Stomach (tissue), 9 donors: Measurements from ENCODE around the gene GABRA5. TPM values are rescaled to one million over a fixed set of nuclear protein-coding genes. Genes with fewer than 3 reads are reported as not detected.

Source experiments
- DNase-seq, 2 donors: peaks; one replicate each; pipeline versions ENCODE4 v3.0.0 to v3.0.0-alpha.2; 2013 to 2019
- H3K27ac ChIP-seq, 5 donors: fragments of 200-600 bp in 4 of 5; sonication (generic) in 4 of 5; one replicate each; pipeline ENCODE4 v1.5.1; 2013 to 2019; ENCODE audit warnings: mild to moderate bottlenecking in 1 of 5, moderate library complexity in 1 of 5
- H3K27me3 ChIP-seq, 3 donors: fragments of 200-600 bp; sonication (generic); one replicate each; pipeline ENCODE4 v1.5.1; 2017 to 2019; ENCODE audit warnings: mixed run types in 1 of 3
- H3K36me3 ChIP-seq, 4 donors: fragments of 200-600 bp; sonication (generic); 1 replicate in 3 of 4; 2 replicates in 1 of 4; pipeline ENCODE4 v1.5.1; 2016 to 2019
- H3K4me1 ChIP-seq, 4 donors: fragments of 200-600 bp; sonication (generic); one replicate each; pipeline ENCODE4 v1.5.1; 2016 to 2019
- H3K4me3 ChIP-seq, 4 donors: fragments of 200-600 bp; sonication (generic) in 3 of 4; one replicate each; pipeline ENCODE4 v1.5.1; 2016 to 2019; ENCODE audit warnings: mild to moderate bottlenecking in 1 of 4
- H3K9me3 ChIP-seq, 4 donors: fragments of 200-600 bp; sonication (generic); one replicate each; pipeline ENCODE4 v1.5.1; 2016 to 2019
- CTCF ChIP-seq, 7 experiments: fragments of 450-650 bp in 4 of 7; fragments of 200-600 bp in 3 of 7; sonication (generic) in 3 of 7; IDR thresholded peaks; one replicate each; pipeline ENCODE4 v1.5.1; 2016 to 2019; ENCODE audit warnings: antibody characterized with exemption in 7 of 7, control low read depth in 2 of 7, mild to moderate bottlenecking in 1 of 7
- EP300 ChIP-seq: sonication (generic); formaldehyde crosslinking; IDR thresholded peaks from one replicate; pipeline ENCODE4 v1.6.1; 2017; ENCODE audit warnings: antibody characterized with exemption
- POLR2A ChIP-seq, 4 donors: fragments of 450-650 bp; IDR thresholded peaks; one replicate each; pipeline ENCODE4 v1.6.1; 2016; ENCODE audit warnings: antibody characterized with exemption in 4 of 4, control low read depth in 2 of 4, mild to moderate bottlenecking in 1 of 4, moderate library complexity in 1 of 4
- POLR2AphosphoS5 ChIP-seq, 3 donors: sonication (generic); formaldehyde crosslinking; IDR thresholded peaks; one replicate each; pipeline ENCODE4 v1.6.1; 2016; ENCODE audit warnings: antibody characterized with exemption in 3 of 3
- WGBS, 5 donors: extraction: QIAGEN DNeasy Blood & Tissue Kit in 3 of 5; methylation state at CpG; one replicate each; pipeline versions ENCODE4 v1.1.5 to v1.1.7; 2013 to 2018; 5-methylcytosine and 5-hydroxymethylcytosine counted together
- intact Hi-C: fragments of 100-400 bp; cut with DNase I; formaldehyde crosslinking; loops from one replicate; pipeline ENCODE4 v1.15.1; 2023; ENCODE audit warnings: low total_unique reads
- polyA plus RNA-seq, 3 donors: library from polyadenylated mRNA; stranded (reverse); fragments of 200-250 nt; gene quantifications; one replicate each; pipeline ENCODE4 v1.2.3, GENCODE V29; 2013
- total RNA-seq, 5 donors: library from RNA; depleted of rRNA; stranded (reverse); fragments of >200 nt; gene quantifications; one replicate each; pipeline versions ENCODE4 v1.1.0 to v1.2.3, GENCODE V29; 2014 to 2016
- donor health status: healthy with polysubstance abuse.
- donor health status: Bipolar disorder and iron deficiency.
- donor health status: healthy.

The GABRA5 gene
- total and polyA plus RNA-seq, 8 donors, result 0.75 to 2.2 TPM; not detected in 6

GRCh38 chr15:26950001-26950400 lies 83.1 kb downstream of the GABRA5 start:
- Histone ChIP-seq H3K36me3 (peaks cover 0 to 8% (median 0%) of the 10 kb centered on the region in 4 donors), H3K27ac (no peak overlapping the region), H3K4me1 (no peaks in the 10 kb centered on the region), H3K4me3 (no peak overlapping the region), H3K9me3 (peaks cover 0 to 25% (median 11%) of the 10 kb centered on the region in 4 donors), H3K27me3 (no peaks in the 10 kb centered on the region)
- no peak for DNase-seq
- intact Hi-C loops, result no loop called here
- no peak for TF ChIP-seq POLR2AphosphoS5 (IDR thresholded peaks at IDR 0.05)
- TF ChIP-seq POLR2A (IDR thresholded peaks at IDR 0.05), result no peak
- no peak for TF ChIP-seq EP300
- no peak for TF ChIP-seq CTCF (IDR thresholded peaks at IDR 0.05)
- WGBS, 5 donors, result 55 to 79% (median 57%) methylated on average over 2 of the region's 2 CpGs

DNA sequence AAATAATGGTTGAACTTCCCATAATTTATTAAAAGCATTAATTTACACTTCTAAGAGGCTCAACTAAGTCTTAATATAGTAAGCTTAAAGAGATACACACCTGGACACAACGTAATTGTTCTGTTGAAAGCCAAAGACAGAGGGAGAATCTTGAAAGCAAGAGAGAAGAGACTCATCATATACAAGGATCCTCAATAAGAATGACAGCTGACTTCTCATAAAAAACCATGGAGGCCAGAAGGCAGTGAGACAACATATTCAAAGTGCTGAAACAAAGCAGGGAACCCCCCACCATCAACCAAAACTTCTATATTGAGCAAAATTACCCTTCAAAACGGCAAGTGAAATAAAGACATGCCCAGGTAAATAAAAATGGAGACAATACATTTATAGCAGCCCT lies 87.5 kb downstream of the GABRA5 start:
- Histone ChIP-seq H3K4me3 (no peak overlapping the region), H3K27ac (no peak overlapping the region), H3K27me3 (no peaks in the 10 kb centered on the region), H3K9me3 (peaks cover 0 to 25% (median 11%) of the 10 kb centered on the region in 4 donors), H3K36me3 (no peaks in the 10 kb centered on the region), H3K4me1 (no peaks in the 10 kb centered on the region)
- 38 to 56% (median 52%) methylated on average over 2 of the region's 2 CpGs for WGBS, 5 donors
- DNase-seq, result no peak
- no peak for TF ChIP-seq EP300
- no peak for TF ChIP-seq POLR2AphosphoS5 (IDR thresholded peaks at IDR 0.05)
- no peak for TF ChIP-seq CTCF (IDR thresholded peaks at IDR 0.05)
- TF ChIP-seq POLR2A (IDR thresholded peaks at IDR 0.05), result no peak
- intact Hi-C loops, result no loop called here

DNA sequence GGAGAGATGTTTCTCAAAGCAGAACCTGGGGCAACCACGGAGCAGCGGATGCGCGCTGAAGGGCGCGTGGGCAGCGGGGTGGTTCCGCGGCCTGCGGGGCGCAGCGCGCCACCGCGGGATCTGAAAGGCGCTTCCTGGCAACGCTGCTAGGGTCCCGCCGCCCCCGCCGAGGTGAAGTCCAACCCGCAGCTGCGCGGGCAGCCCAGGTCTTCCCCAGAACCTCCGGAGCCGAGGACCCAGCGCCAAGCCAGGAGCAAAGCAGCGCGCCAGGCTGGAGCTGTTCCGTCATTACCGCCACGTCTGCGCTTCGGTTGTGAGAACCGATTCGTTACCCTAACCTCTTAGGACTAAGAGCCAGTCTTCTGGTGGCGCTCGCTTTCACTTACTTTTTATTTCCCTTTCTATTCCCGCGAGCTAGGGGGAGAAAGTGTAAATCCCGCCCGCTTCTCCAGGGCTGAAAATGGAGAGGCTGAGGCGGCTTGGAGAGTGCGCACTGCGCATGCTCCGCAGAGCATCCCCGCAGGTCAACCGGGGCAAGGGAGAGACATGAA lies 100.9 kb downstream of the GABRA5 start:
- 7 to 12% (median 8%) methylated on average over 36 to 48 of the region's 48 CpGs for WGBS, 5 donors
- TF ChIP-seq EP300, result no peak
- no peak for TF ChIP-seq CTCF (IDR thresholded peaks at IDR 0.05)
- TF ChIP-seq POLR2A (IDR thresholded peaks at IDR 0.05), result no peak
- TF ChIP-seq POLR2AphosphoS5 (IDR thresholded peaks at IDR 0.05), result no peak
- H3K4me3 ChIP-seq, result no peak overlapping the region

GRCh38 chr15:26968806-26969205 lies 101.9 kb downstream of the GABRA5 start:
- peaks cover 0 to 17% (median 5%) of the 10 kb centered on the region in 4 donors for H3K4me1 ChIP-seq
- intact Hi-C loops, result no loop called here
- peaks cover 0 to 47% (median 13%) of the 10 kb centered on the region in 3 donors for H3K27me3 ChIP-seq
- WGBS, 5 donors, result 59 to 83% (median 64%) methylated on average over 2 of the region's 2 CpGs
- DNase-seq, result no peak
- no peak overlapping the region for H3K27ac ChIP-seq
- TF ChIP-seq POLR2A (IDR thresholded peaks at IDR 0.05), result no peak
- no peak for TF ChIP-seq CTCF (IDR thresholded peaks at IDR 0.05)
- TF ChIP-seq POLR2AphosphoS5 (IDR thresholded peaks at IDR 0.05), result no peak
- TF ChIP-seq EP300, result no peak
- no peaks in the 10 kb centered on the region for H3K36me3 ChIP-seq
- H3K4me3 ChIP-seq, result no peak overlapping the region
- peaks cover 0 to 7% (median 3%) of the 10 kb centered on the region in 4 donors for H3K9me3 ChIP-seq

More for the DNA sequence above, 100.9 kb downstream of the GABRA5 start:
- DNase-seq, result peak in 1 of 2 donors; percentile 69
- peaks cover 0 to 17% (median 5%) of the 10 kb centered on the region in 4 donors for H3K4me1 ChIP-seq
- H3K27ac ChIP-seq, result no peak overlapping the region
- H3K9me3 ChIP-seq, result peaks cover 0 to 7% (median 3%) of the 10 kb centered on the region in 4 donors
- intact Hi-C loops, result no loop called here
- peaks cover 0 to 45% (median 13%) of the 10 kb centered on the region in 3 donors for H3K27me3 ChIP-seq
- H3K36me3 ChIP-seq, result no peaks in the 10 kb centered on the region
